SH-SY5Y (cell line): ENCODE measurements around the gene KCNH4.

ENCODE experiments used
- GATA2 ChIP-seq: IDR thresholded peaks from 2 replicates; pipeline ENCODE4 v1.6.1; 2011; ENCODE audit warnings: mild to moderate bottlenecking, low read depth, low read length
- GATA3 ChIP-seq: IDR thresholded peaks from 2 replicates; pipeline ENCODE4 v1.6.1; 2011; ENCODE audit warnings: low read depth, mild to moderate bottlenecking, low read length, moderate library complexity

DNA sequence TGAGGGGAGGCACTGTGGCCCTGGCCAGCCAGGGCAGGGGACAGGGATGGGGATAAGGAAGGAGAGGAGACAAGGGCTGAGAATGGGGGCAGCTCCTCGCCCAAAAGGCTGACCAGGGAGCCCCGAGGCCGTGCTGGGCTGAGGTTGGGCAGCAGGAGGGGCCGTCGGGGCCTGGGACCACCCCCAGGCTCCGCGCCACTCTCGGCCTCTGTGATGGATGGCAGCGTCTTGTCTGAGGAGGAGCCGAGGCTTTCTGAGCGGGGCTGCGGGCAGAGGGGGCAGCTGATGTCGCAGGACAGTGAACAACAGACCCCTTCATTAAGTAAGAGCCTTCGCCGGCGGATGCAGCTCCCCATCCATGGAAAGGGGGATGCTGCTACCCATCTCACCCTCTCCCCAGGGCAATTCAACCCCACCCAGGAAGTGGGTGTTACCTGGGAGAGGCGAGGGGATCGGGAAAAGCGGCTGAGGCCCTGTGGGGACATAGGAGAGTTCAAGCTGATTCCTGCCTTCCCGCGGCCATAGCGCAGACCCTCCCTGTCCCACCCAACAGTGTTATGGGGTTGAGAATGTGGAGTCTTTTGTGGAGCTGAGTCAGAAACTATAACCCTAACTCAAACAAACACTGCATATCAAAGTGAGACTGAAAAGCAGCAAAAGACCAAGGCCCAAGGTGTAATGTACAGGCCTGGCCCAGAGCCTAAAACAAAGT is 17.1 kb downstream of the KCNH4 start:
- TF ChIP-seq GATA2: no peak
- no peak for TF ChIP-seq GATA3
